HepG2 (cell line): ENCODE results near the gene FKBP9. TPM values are rescaled to one million over a fixed set of nuclear protein-coding genes. Genes with fewer than 3 reads are reported as not detected.
"Not testable (repeated sequence)": the region's sequence is repeated elsewhere in the genome, so short reads cannot be mapped to it uniquely, and the experiment has no call there.

ENCODE experiments used
- ATAC-seq: fragments of 200-7000 bp; cut with Tn5 transposase; 3 replicates; pipeline ENCODE4 v1.9.1; 2020; ENCODE audit warnings: mild to moderate bottlenecking, moderate library complexity
- BruUV-seq: library from RNA; stranded (reverse); fragments of 400-500 nt; replicated peaks from 2 replicates; lab custom pipeline; 2021; lab: Mats Ljungman, UMichigan
- CTCF ChIA-PET: fragments of 300-600 bp; formaldehyde crosslinking; extraction: SDS; loops from one replicate; lab custom pipeline; 2021; ENCODE audit warnings: low total read pairs, inconsistent platforms, low intra/inter-chr PET ratio; lab: Yijun Ruan, JAX
- POLR2A ChIA-PET: fragments of 350-600 bp; sonication (Branson Sonifier 250); formaldehyde crosslinking; loops from one replicate; lab custom pipeline; 2020; ENCODE audit warnings: antibody characterized with exemption, inconsistent platforms; lab: Yijun Ruan, JAX
- DNase-seq: peaks from one replicate; pipeline ENCODE4 v3.0.0-alpha.2; 2015; ENCODE audit warnings: low spot score
- FAIRE-seq: peaks from 3 replicates; lab custom pipeline; 2011; peaks lifted over from hg19 to GRCh38; lab: Jason Lieb, UNC
- H2AFZ ChIP-seq: one replicate; pipeline ENCODE4 v1.6.1; 2011; ENCODE audit warnings: low read length, inconsistent platforms
- H3K27ac ChIP-seq: fragments of 300-600 bp; 3 replicates; pipeline ENCODE4 v1.8.0; 2011; ENCODE audit warnings: mixed run types, mild to moderate bottlenecking, mixed read lengths, low read length, inconsistent platforms; ENCODE audit not compliant: insufficient read depth; ENCODE audit errors: extremely low read length
- H3K27me3 ChIP-seq, 2 experiments: fragments of 200-600 bp in 1 of 2; 2 replicates in 1 of 2; 3 replicates in 1 of 2; pipeline versions ENCODE4 v1.6.0 to v1.8.0; 2011; ENCODE audit warnings: low read length in 2 of 2, mild to moderate bottlenecking in 2 of 2, moderate library complexity in 2 of 2, inconsistent platforms in 1 of 2; ENCODE audit not compliant: insufficient read depth in 2 of 2, control insufficient read depth in 1 of 2
- H3K36me3 ChIP-seq, 2 experiments: fragments of 200-600 bp in 1 of 2; replicated peaks in 1 of 2; 2 replicates in 1 of 2; 3 replicates in 1 of 2; pipeline versions ENCODE4 v1.5.1 to v1.8.0; 2011; ENCODE audit warnings: low read length in 2 of 2, inconsistent platforms in 1 of 2; ENCODE audit not compliant: insufficient read depth in 2 of 2, control insufficient read depth in 1 of 2
- H3K4me1 ChIP-seq: 2 replicates; pipeline ENCODE4 v1.5.1; 2012; ENCODE audit warnings: low read length, inconsistent platforms; ENCODE audit not compliant: insufficient read depth
- H3K4me2 ChIP-seq: 2 replicates; pipeline ENCODE4 v1.6.0; 2011; ENCODE audit warnings: low read depth, low read length, inconsistent platforms
- H3K4me3 ChIP-seq, 3 experiments: fragments of 200-600 bp in 1 of 3; sonication (generic), shearing (Covaris generic) in 1 of 3; replicated peaks in 1 of 3; 2 replicates each; pipeline ENCODE4 v1.5.1; 2011 to 2016; ENCODE audit warnings: low read length in 3 of 3, inconsistent platforms in 2 of 3, low read depth in 2 of 3, mild to moderate bottlenecking in 2 of 3, control low read depth in 1 of 3, mixed read lengths in 1 of 3; ENCODE audit not compliant: insufficient read depth in 1 of 3
- H3K79me2 ChIP-seq: one replicate; pipeline ENCODE4 v1.6.1; 2011; ENCODE audit warnings: low read length, inconsistent platforms; ENCODE audit not compliant: insufficient read depth
- H3K9ac ChIP-seq: 2 replicates; pipeline ENCODE4 v1.6.0; 2011; ENCODE audit warnings: mild to moderate bottlenecking, low read depth, low read length, inconsistent platforms; ENCODE audit not compliant: insufficient read depth
- H3K9me3 ChIP-seq: 2 replicates; pipeline ENCODE4 v1.5.1; 2012; ENCODE audit warnings: mild to moderate bottlenecking, low read length
- H4K20me1 ChIP-seq: 2 replicates; pipeline ENCODE4 v1.6.0; 2011; ENCODE audit warnings: inconsistent platforms, mild to moderate bottlenecking, low read length, moderate library complexity; ENCODE audit not compliant: insufficient read depth
- CEBPB ChIP-seq: IDR thresholded peaks from 2 replicates; pipeline ENCODE4 v1.6.1; 2011; ENCODE audit warnings: low read depth, low read length, improper control_type of control experiment, borderline replicate concordance
- IRF2 ChIP-seq: IDR thresholded peaks from 2 replicates; pipeline ENCODE4 v1.6.1; 2018; ENCODE audit warnings: missing genetic modification reagents, missing compliant biosample characterization
- MTF2 ChIP-seq: sonication (generic); formaldehyde crosslinking; IDR thresholded peaks from 2 replicates; pipeline ENCODE4 v1.5.0; 2020; ENCODE audit warnings: missing genetic modification reagents, borderline replicate concordance
- RAD51 ChIP-seq: fragments of 450-650 bp; IDR thresholded peaks from 2 replicates; pipeline ENCODE4 v1.6.1; 2016; ENCODE audit warnings: borderline replicate concordance
- ZNF292 ChIP-seq: sonication (generic); formaldehyde crosslinking; IDR thresholded peaks from 2 replicates; pipeline ENCODE4 v1.8.1; 2022; ENCODE audit warnings: mild to moderate bottlenecking, low read depth, missing genetic modification reagents, borderline replicate concordance
- ZNF510 ChIP-seq: sonication (generic); formaldehyde crosslinking; IDR thresholded peaks from 2 replicates; pipeline ENCODE4 v1.4.0; 2020; ENCODE audit warnings: low read depth, mild to moderate bottlenecking, missing genetic modification reagents
- ZNF567 ChIP-seq: sonication (generic); formaldehyde crosslinking; IDR thresholded peaks from 2 replicates; pipeline ENCODE4 v1.8.1; 2023; ENCODE audit warnings: mild to moderate bottlenecking, missing genetic modification reagents, borderline replicate concordance
- ZNF605 ChIP-seq: sonication (generic); formaldehyde crosslinking; IDR thresholded peaks from 2 replicates; pipeline ENCODE4 v1.8.0; 2022; ENCODE audit warnings: mild to moderate bottlenecking, missing genetic modification reagents
- ZNF775 ChIP-seq: sonication (generic); formaldehyde crosslinking; IDR thresholded peaks from 2 replicates; pipeline ENCODE4 v1.4.0; 2020; ENCODE audit warnings: missing genetic modification reagents, mild to moderate bottlenecking, moderate library complexity, borderline replicate concordance
- WGBS: methylation state at CpG from one replicate; pipeline ENCODE4 v1.1.6; 2017; ENCODE audit warnings: low lambda C conversion rate; 5-methylcytosine and 5-hydroxymethylcytosine counted together
- in situ Hi-C: cut with HindIII; loops from 2 replicates; pipeline ENCODE4 v1.10.0; 2017; ENCODE audit warnings: low pct_unique_long_range_greater_than_20kb; ENCODE audit not compliant: extremely low pct_ligation_motif_present
- intact Hi-C: fragments of 100-400 bp; cut with micrococcal nuclease; formaldehyde crosslinking; loops from one replicate; pipeline ENCODE4 v1.10.0; 2022; ENCODE audit not compliant: unreplicated experiment
- polyA plus RNA-seq, 8 experiments: library from polyadenylated mRNA; depleted of rRNA in 3 of 8; stranded (reverse) in 7 of 8; unstranded in 1 of 8; fragments of >200 nt; fragmentation: Illumina TruSeq in 4 of 8; extraction: Trizol in 4 of 8; gene quantifications; 2 replicates each; pipeline versions ENCODE4 v1.2.1 to v1.2.3, GENCODE V29; 2011 to 2016; ENCODE audit warnings: low read depth in 4 of 8, missing spikeins in 1 of 8, mixed read lengths in 1 of 8; ENCODE audit not compliant: insufficient read depth in 1 of 8
- total RNA-seq, 5 experiments: library from RNA; depleted of rRNA; stranded (reverse); fragments of >200 nt; fragmentation: Illumina TruSeq; extraction: Trizol; gene quantifications; 2 replicates each; pipeline ENCODE4 v1.2.3, GENCODE V29; 2016; ENCODE audit warnings: low read depth in 1 of 5
- TF ChIP-seq, protein P1 (sequence below): sonication (generic); formaldehyde crosslinking; IDR thresholded peaks from 2 replicates; pipeline ENCODE4 v1.4.0; 2020; ENCODE audit warnings: missing genetic modification reagents
- TF ChIP-seq, protein P2 (sequence below): sonication (generic); formaldehyde crosslinking; IDR thresholded peaks from 2 replicates; pipeline ENCODE4 v1.5.0; 2020; ENCODE audit warnings: missing genetic modification reagents, mild to moderate bottlenecking, borderline replicate concordance
- TF ChIP-seq, protein P3 (sequence below), 2 experiments: sonication (generic) in 1 of 2; formaldehyde crosslinking in 1 of 2; IDR thresholded peaks; 2 replicates each; pipeline versions ENCODE4 v1.5.1 to v1.6.1; 2011 to 2020; ENCODE audit warnings: borderline replicate concordance in 1 of 2, low read depth in 1 of 2, low read length in 1 of 2, mild to moderate bottlenecking in 1 of 2, missing genetic modification reagents in 1 of 2, moderate library complexity in 1 of 2

FKBP9 gene
- total and polyA plus RNA-seq, 2 of the 13 experiments (the other 11 are each of a cell fraction or from before 2014, with no cell fraction given), result 34.0 to 41.5 TPM

DNA sequence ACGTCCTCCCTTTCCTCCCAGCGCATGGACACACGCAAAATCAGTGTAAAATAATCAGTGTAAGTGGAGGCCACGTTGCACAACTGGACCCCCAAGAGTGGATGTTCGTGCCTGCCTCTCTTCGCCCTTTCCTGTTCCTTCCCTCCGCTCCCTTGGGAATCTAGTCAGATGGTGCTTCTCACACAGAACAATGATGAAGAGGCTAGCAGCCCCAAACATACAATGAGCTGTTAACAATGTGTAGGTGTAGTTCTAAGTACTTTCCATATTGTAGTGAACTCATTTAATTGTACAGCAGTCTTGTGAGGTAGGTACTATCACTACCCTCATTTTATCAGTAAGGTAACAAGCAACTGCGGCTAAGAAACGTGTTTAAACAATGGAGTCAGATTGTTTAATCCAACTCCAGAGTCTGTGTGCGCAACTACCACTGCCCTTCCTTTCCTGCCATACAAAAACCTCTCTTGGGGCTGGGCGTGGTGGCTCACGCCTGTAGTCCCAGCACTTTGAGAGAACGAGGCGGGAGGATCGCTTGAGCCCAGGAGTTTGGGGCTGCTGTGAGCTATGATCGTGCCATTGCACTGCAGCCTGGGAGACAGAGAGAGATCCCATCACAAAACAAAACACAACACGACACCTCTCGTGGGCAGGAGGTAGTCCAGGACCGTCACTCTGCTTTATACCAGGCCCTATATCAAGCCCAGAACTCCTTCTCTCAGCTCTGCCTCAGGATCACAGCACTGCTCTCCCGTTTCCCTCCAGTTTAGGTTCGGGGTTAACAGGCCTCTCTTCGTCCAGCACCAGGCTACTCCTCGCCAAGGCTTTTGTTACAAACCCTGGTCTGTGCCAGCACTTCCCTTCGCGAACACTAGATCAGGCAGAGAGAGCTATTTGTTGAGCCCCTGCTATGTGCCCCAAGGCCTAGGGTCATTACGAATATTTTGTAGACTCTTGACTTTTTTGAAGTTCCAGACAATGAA lies 1.1 kb downstream of the FKBP9 start (continued):
- TF ChIP-seq, protein P1, sequence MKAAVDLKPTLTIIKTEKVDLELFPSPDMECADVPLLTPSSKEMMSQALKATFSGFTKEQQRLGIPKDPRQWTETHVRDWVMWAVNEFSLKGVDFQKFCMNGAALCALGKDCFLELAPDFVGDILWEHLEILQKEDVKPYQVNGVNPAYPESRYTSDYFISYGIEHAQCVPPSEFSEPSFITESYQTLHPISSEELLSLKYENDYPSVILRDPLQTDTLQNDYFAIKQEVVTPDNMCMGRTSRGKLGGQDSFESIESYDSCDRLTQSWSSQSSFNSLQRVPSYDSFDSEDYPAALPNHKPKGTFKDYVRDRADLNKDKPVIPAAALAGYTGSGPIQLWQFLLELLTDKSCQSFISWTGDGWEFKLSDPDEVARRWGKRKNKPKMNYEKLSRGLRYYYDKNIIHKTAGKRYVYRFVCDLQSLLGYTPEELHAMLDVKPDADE (CRISPR knock-in tag), result no peak
- 0 out of 2 replicates have a peak, but pooled peaks have one; percentile 0 for TF ChIP-seq IRF2
- TF ChIP-seq ZNF567 (CRISPR knock-in tag), result peak; percentile 10; the same call in 1 of the 2 replicates
- TF ChIP-seq ZNF292 (CRISPR knock-in tag), result 0 out of 2 replicates have a peak, but pooled peaks have one; percentile 12
- TF ChIP-seq MTF2 (CRISPR knock-in tag), result peak; percentile 20; the same call in 1 of the 2 replicates
- TF ChIP-seq, protein P2, sequence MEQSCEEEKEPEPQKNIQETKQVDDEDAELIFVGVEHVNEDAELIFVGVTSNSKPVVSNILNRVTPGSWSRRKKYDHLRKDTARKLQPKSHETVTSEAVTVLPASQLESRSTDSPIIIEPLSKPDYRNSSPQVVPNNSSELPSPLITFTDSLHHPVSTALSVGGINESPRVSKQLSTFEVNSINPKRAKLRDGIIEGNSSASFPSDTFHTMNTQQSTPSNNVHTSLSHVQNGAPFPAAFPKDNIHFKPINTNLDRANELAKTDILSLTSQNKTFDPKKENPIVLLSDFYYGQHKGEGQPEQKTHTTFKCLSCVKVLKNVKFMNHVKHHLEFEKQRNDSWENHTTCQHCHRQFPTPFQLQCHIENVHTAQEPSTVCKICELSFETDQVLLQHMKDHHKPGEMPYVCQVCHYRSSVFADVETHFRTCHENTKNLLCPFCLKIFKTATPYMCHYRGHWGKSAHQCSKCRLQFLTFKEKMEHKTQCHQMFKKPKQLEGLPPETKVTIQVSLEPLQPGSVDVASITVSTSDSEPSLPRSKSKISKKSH (CRISPR knock-in tag), result 0 out of 2 replicates have a peak, but pooled peaks have one; percentile 18
- TF ChIP-seq, protein P3, sequence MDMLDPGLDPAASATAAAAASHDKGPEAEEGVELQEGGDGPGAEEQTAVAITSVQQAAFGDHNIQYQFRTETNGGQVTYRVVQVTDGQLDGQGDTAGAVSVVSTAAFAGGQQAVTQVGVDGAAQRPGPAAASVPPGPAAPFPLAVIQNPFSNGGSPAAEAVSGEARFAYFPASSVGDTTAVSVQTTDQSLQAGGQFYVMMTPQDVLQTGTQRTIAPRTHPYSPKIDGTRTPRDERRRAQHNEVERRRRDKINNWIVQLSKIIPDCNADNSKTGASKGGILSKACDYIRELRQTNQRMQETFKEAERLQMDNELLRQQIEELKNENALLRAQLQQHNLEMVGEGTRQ (IDR thresholded peaks at IDR 0.05; ENCODE audit: low read depth, low read length), result no peak
- TF ChIP-seq, protein P3 (CRISPR knock-in tag; IDR thresholded peaks at IDR 0.05; ENCODE audit: borderline replicate concordance), result peak; percentile 36; the same call in 1 of the 2 replicates
- peak; percentile 60 for TF ChIP-seq CEBPB
- TF ChIP-seq ZNF775 (CRISPR knock-in tag), result 0 out of 2 replicates have a peak, but pooled peaks have one; percentile 56
- TF ChIP-seq ZNF605 (CRISPR knock-in tag), result peak; percentile 75; the same call in 1 of the 2 replicates
- TF ChIP-seq ZNF510 (CRISPR knock-in tag), result 0 out of 2 replicates have a peak, but pooled peaks have one; percentile 1
- no peak for TF ChIP-seq RAD51

DNA sequence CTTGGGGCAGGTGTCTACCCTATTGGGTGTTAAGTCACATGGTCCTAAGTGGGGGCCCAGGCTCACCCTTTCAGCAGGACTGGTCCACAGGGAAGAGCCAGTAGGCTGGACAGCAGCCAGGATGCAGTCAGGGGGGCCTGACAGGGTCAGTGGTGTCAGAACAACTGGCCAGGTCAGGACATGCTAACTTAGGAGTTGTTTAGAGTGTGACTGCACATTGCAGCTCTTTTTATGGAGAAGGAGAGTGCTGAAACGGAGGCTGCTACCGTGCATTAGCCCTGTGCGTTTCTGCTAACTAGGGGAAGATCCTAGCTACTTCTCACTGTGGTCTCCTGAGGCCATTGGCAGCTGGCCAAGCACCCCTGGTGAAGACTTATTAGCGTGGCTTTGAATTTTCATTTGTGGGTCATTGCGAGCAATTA lies 6.7 kb downstream of the FKBP9 start:
- H3K4me2 ChIP-seq, H2AFZ ChIP-seq, H3K27me3 ChIP-seq, POLR2A ChIA-PET, H3K79me2 ChIP-seq, DNase-seq, H3K36me3 ChIP-seq, CTCF ChIA-PET, H3K9me3 ChIP-seq, ATAC-seq, H3K9ac ChIP-seq, in situ Hi-C loops, intact Hi-C loops, FAIRE-seq, H4K20me1 ChIP-seq, H3K4me3 ChIP-seq, BruUV-seq, H3K27ac ChIP-seq: not testable (repeated sequence)
- peaks cover 27% of the 10 kb centered on the region for H3K4me1 ChIP-seq
- WGBS, result 89% methylated on average over 4 of the region's 5 CpGs
